ENCODE data around the gene CNBP.

CNBP gene

DNA sequence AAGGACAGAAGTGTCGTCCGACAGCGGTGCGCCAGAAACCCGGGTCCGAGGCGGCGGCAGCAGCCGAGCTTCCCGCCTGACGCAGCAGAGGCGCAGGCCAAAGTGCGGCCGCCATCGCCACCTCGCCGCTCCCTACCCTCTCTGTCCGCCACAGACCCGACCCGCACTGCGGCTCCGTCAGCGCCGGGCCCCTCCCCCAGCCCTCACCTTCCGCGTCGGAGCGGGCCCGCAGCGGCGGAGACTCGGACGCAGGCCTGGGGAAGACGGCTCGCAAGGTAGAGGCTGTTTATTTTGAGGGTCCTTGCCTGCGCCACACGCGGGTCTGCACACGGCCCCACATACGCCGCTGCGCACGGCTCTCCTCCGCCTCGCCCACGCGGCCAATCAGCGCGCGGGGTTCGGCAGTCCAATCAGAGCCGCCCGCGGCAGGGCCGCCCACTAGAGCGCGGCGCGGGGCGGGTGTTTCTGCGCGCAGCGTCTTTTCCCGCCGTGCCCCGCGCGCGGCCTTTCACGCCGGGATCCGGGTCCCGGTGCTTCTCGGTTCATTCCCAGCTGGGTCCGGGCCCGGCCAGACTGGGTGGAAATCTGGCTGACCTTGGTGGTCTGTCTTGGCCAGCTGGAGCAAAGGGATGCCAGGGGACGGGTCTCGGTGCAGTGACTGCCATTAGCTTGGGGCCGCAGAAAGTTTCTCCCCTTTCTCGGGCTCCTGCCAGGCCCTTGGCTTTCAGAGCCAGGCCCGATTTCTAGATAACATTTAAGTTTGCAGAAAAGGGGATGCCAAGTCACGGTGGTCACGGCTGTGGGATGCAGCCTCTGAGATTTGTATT, at the start of gene CNBP:
Gene CNBP, minus strand, starts transcription at position 328 of the 827 bp plus-strand sequence. CDS start 12,139 bp downstream, outside the sequence.
- no peak for TF ChIP-seq GATA3 (IDR thresholded peaks at IDR 0.05; ENCODE audit: low read depth, low read length)
- peak; percentile 68 for TF ChIP-seq GATA2 (IDR thresholded peaks at IDR 0.05; ENCODE audit: low read depth, low read length)

GRCh38 chr3:129231331-129232119, 47.8 kb upstream of the CNBP start:
- TF ChIP-seq GATA2 (IDR thresholded peaks at IDR 0.05; ENCODE audit: low read depth, low read length) (no peak), GATA3 (IDR thresholded peaks at IDR 0.05; ENCODE audit: low read depth, low read length) (no peak)

DNA sequence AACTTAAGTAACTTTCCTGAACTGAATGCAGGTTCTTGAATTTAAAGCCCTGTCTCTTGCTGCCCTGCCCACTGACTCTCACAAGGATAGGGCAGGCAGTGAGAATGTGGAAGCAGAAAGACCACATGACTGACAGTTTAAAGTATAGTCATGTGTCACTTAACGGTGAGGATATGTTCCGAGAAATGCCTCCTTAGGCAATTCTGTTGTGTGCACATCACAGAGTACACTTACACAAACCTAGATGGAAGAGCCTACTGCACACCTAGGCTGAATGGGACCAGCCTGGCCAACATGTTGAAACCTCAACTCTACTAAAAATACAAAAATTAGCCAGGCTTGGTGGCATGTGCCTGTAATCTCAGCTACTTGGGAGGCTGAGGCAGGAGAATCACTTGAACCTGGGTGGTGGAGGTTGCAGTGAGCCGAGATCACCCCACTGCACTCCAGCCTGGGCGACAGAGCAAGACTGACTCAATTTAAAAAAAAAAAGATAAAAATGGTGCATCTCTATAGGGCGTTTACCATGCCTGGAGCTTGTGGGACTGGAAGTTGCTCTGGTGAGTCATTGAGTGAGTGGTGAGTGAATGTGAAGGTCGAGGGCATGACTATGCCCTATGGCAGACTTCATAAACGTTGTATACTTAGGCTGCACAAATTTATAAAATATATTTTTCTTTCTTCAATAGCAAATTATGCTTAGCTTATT, 46.8 kb upstream of the CNBP start:
- TF ChIP-seq GATA2 (IDR thresholded peaks at IDR 0.05; ENCODE audit: low read depth, low read length) (no peak), GATA3 (IDR thresholded peaks at IDR 0.05; ENCODE audit: low read depth, low read length) (no peak)

DNA sequence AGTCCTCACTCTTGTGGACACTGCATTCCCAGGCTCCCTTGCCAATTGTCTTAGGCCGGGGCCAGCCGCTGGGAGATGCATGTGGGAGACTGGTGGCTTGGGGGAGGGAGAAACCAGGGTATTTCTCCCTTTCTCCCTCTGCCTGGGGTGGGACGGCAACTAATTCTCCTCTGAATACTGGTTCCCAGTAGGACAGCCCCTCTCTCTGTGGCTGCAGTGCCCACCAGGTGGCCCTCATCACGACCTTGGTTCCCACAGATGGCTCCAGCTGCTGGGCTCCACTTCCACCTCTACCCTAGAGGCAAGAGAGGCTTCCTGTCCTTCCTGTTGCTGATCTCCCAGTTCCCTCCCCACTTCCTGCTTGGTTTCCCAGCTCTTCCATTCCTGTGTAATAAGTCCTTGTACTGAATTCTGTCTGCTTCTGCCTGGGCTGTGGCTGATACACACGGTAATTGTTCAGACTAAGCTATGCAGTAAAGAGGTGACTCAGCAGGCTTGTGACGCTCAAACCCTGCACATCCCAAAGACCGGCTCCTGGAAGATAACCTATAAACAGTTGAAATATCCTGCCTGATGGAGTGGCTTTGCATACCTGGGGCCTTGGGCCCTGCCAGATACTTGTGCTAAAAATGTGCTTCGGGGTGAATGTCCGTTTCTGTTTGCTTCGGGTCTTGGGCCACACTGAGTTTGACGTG, 45.3 kb upstream of the CNBP start:
- TF ChIP-seq GATA2 (IDR thresholded peaks at IDR 0.05; ENCODE audit: low read depth, low read length), result no peak
- TF ChIP-seq GATA3 (IDR thresholded peaks at IDR 0.05; ENCODE audit: low read depth, low read length), result no peak

DNA sequence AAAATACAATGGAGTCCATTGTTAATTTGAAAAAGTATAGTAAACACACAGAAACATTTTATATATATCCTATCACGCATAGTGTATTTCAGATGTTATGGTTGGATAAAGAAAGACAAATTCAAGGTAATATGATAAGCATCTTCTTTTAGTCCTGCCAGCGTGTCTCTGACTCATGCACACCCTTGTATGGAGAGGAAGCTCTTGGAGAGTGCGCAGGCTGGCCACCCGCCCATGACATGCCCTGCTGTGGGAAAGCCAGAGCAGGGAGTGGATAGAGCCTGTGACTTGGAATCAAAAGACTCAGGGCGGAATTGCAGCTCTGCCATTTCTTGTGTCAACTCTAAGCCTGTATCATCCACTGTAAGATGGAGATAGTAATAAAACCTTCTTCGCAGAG, 42.7 kb upstream of the CNBP start:
- no peak for TF ChIP-seq GATA3 (IDR thresholded peaks at IDR 0.05; ENCODE audit: low read depth, low read length)
- no peak for TF ChIP-seq GATA2 (IDR thresholded peaks at IDR 0.05; ENCODE audit: low read depth, low read length)

- TF ChIP-seq GATA2 (IDR thresholded peaks at IDR 0.05; ENCODE audit: low read depth, low read length) (no peak), GATA3 (IDR thresholded peaks at IDR 0.05; ENCODE audit: low read depth, low read length) (no peak)
These were observed 41.3 kb upstream of the CNBP start for GRCh38 chr3:129224984-129225393.

- no peak for TF ChIP-seq GATA2 (IDR thresholded peaks at IDR 0.05; ENCODE audit: low read depth, low read length)
- no peak for TF ChIP-seq GATA3 (IDR thresholded peaks at IDR 0.05; ENCODE audit: low read depth, low read length)
These were observed 35.0 kb upstream of the CNBP start for GRCh38 chr3:129218742-129219141.

DNA sequence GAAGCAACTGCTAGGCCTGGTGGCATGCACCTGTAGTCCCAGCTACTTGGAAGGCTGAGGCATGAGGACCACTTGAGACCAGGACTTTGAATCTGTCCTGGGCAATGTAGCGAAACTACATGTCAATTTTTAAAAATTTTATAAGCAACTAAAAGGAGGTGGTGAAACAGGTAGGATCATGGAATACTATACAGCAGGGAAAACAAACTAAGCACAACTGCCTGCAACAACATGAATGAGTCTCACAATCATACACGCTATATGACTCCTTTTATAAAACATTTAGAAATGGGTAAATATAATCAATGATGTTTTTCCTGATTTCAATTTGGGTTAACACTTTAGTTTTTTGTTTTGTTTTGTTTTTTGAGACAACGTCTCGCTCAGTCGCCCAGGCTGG, 29.5 kb upstream of the CNBP start:
- TF ChIP-seq GATA3 (IDR thresholded peaks at IDR 0.05; ENCODE audit: low read depth, low read length) (no peak), GATA2 (IDR thresholded peaks at IDR 0.05; ENCODE audit: low read depth, low read length) (no peak)

- no peak for TF ChIP-seq GATA3 (IDR thresholded peaks at IDR 0.05; ENCODE audit: low read depth, low read length)
- no peak for TF ChIP-seq GATA2 (IDR thresholded peaks at IDR 0.05; ENCODE audit: low read depth, low read length)
These were observed 28.1 kb upstream of the CNBP start for GRCh38 chr3:129211772-129212171.

DNA sequence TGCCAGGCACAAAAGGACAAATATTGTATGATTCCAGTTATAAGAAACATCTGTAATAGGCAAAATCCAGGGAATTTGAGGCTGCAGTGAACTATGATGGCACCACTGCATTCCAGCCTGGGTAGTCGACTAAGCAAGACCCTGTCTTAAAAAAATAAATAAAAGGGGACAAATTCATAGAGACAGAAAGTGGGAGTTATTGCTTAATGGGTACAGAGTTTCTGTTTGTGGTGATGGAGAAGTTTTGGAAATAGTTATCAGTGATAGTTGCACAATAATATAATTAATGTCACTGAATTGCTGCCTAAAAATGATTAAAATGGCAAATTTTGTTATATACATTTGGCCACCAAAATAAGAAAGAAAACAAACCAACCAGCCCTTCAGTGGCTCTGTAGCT, 27.6 kb upstream of the CNBP start:
- TF ChIP-seq GATA2 (IDR thresholded peaks at IDR 0.05; ENCODE audit: low read depth, low read length) (no peak), GATA3 (IDR thresholded peaks at IDR 0.05; ENCODE audit: low read depth, low read length) (no peak)

- TF ChIP-seq GATA3 (IDR thresholded peaks at IDR 0.05; ENCODE audit: low read depth, low read length) (no peak), GATA2 (IDR thresholded peaks at IDR 0.05; ENCODE audit: low read depth, low read length) (no peak)
These were observed 23.8 kb upstream of the CNBP start for GRCh38 chr3:129207479-129207878.

DNA sequence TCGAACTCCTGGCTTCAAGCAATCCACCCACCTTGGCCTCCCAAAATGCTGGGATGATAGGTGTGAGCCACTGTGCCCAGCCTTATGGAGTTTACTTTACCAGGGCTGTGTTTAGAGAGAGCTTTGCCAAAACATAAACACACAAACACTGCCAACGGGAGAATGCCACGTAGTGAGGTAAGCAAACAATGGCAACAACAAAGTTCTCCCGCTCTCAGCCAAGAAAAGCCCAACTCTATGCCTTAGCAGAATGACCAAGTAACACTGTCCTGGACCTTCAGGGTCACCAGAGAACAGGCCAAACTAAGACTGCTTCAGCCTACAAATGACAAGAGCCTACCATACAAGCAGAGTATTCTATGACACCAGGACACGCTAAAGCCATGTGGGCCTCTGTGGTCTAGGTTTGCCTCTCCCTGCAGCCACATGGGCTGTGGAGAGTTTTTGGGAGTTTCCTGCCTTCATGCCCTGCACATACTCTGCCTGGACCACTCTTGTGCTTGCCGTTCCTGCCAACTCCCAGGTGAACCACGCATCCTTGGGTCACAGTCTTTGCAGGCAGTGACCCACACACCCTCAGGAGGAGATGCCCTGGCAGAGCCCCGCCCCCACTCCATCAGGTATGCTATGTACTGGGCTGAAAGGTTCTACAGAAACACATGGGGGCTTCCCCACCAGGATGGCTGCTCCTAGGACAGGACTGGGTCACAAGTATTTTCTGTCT, 21.6 kb upstream of the CNBP start:
- TF ChIP-seq GATA2 (IDR thresholded peaks at IDR 0.05; ENCODE audit: low read depth, low read length), result no peak

- no peak for TF ChIP-seq GATA3 (IDR thresholded peaks at IDR 0.05; ENCODE audit: low read depth, low read length)
- no peak for TF ChIP-seq GATA2 (IDR thresholded peaks at IDR 0.05; ENCODE audit: low read depth, low read length)
These were observed 20.8 kb upstream of the CNBP start for GRCh38 chr3:129204473-129204872.
